PFSK-1 (cell line): ENCODE results near the gene NCAM2.

Source experiments
- POLR2AphosphoS5 ChIP-seq: IDR thresholded peaks from 2 replicates; pipeline ENCODE4 v1.6.1; 2012; ENCODE audit warnings: low read depth, mild to moderate bottlenecking, control low read depth, low read length, moderate library complexity
- SIN3A ChIP-seq: IDR thresholded peaks from 2 replicates; pipeline ENCODE4 v1.6.1; 2012; ENCODE audit warnings: mild to moderate bottlenecking, low read length, moderate library complexity, borderline replicate concordance; ENCODE audit not compliant: insufficient read depth
- TAF1 ChIP-seq: IDR thresholded peaks from 2 replicates; pipeline ENCODE4 v1.6.1; 2012; ENCODE audit warnings: low read length, control low read depth, borderline replicate concordance; ENCODE audit not compliant: insufficient read depth
- TF ChIP-seq, protein P1 (sequence below), 2 experiments: IDR thresholded peaks; 2 replicates each; pipeline versions ENCODE4 v1.6.1 to v1.8.0; 2011 to 2012; ENCODE audit warnings: low read depth in 2 of 2, low read length in 2 of 2, control low read depth in 1 of 2, inconsistent platforms in 1 of 2, mild to moderate bottlenecking in 1 of 2, moderate library complexity in 1 of 2; ENCODE audit not compliant: insufficient read depth in 1 of 2

- TF ChIP-seq POLR2AphosphoS5: no peak
- TF ChIP-seq TAF1: no peak
- TF ChIP-seq, protein P1, sequence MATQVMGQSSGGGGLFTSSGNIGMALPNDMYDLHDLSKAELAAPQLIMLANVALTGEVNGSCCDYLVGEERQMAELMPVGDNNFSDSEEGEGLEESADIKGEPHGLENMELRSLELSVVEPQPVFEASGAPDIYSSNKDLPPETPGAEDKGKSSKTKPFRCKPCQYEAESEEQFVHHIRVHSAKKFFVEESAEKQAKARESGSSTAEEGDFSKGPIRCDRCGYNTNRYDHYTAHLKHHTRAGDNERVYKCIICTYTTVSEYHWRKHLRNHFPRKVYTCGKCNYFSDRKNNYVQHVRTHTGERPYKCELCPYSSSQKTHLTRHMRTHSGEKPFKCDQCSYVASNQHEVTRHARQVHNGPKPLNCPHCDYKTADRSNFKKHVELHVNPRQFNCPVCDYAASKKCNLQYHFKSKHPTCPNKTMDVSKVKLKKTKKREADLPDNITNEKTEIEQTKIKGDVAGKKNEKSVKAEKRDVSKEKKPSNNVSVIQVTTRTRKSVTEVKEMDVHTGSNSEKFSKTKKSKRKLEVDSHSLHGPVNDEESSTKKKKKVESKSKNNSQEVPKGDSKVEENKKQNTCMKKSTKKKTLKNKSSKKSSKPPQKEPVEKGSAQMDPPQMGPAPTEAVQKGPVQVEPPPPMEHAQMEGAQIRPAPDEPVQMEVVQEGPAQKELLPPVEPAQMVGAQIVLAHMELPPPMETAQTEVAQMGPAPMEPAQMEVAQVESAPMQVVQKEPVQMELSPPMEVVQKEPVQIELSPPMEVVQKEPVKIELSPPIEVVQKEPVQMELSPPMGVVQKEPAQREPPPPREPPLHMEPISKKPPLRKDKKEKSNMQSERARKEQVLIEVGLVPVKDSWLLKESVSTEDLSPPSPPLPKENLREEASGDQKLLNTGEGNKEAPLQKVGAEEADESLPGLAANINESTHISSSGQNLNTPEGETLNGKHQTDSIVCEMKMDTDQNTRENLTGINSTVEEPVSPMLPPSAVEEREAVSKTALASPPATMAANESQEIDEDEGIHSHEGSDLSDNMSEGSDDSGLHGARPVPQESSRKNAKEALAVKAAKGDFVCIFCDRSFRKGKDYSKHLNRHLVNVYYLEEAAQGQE (IDR thresholded peaks at IDR 0.05; ENCODE audit: insufficient read depth in 1 of 2, low read depth in 2 of 2, low read length in 2 of 2): no peak
- TF ChIP-seq SIN3A: no peak
Observed at GRCh38 chr21:21466752-21467151, 468.5 kb downstream of the NCAM2 start.
